Ammon's horn (tissue), 1 donor: ENCODE data around the gene TRIM43.
"Not testable (repeated sequence)": the region's sequence is repeated elsewhere in the genome, so short reads cannot be mapped to it uniquely, and the experiment has no call there.

ENCODE experiments used
- DNase-seq: peaks from one replicate; pipeline ENCODE4 v3.0.0-alpha.2; 2016; ENCODE audit warnings: low spot score

TRIM43 gene

DNA sequence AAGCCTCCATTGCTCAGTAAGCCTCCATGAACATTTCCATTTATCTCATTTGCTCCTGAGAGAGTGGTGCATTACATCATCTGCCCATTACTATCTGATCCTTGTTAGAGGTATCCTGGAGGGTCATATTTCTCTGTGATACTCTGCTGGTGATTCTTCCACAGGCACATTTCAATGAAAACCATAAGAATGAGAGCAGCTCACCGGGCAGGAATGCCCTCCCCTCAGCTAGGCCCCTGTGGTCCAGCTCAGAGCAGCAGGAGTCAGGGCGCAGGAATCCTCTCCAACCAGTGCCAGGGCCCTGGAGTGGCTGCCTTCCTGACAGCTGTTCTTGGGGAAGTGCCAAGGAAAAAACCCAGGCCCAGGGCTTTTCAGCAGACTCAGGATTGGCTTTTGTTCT lies 50.0 kb downstream of the TRIM43 start:
- not testable (repeated sequence) for DNase-seq

DNA sequence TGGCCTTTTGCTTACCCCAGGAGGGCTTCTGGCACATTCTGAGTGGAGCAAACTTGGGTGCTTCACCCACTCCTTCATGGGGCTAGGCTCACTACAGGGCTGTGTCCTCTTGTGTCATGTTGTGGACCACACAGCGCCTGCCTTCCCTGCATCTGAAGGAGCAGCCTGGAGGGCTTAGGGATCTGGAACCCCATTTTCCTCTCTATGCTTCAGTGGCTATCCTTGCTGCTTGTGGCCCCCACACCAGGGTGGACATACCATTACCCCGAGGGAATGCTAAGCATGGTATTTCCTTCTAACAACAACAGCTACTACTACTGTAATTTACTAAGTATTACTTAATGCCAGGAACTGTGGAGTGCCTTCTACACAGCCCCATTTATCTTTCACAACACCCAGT lies 50.6 kb downstream of the TRIM43 start:
- not testable (repeated sequence) for DNase-seq

DNA sequence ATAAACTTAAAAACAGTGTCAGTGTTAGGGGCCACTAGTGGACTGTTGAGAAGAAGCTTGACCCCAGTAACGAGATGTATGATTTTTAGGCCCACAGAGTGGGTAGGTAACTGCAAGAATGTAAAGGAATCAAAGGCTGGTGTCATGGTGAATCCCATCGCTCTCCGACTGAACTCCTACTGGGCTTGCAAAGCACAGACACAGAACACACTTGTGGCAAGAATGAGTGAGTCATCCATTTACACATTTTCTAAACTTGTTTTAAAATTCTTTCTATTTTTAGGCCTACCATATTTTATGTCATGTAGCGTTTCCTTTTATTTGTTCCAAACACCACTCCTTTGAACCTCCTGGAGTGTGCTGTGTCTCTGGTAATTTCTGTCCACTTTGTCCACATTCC lies 51.1 kb downstream of the TRIM43 start:
- not testable (repeated sequence) for DNase-seq

DNA sequence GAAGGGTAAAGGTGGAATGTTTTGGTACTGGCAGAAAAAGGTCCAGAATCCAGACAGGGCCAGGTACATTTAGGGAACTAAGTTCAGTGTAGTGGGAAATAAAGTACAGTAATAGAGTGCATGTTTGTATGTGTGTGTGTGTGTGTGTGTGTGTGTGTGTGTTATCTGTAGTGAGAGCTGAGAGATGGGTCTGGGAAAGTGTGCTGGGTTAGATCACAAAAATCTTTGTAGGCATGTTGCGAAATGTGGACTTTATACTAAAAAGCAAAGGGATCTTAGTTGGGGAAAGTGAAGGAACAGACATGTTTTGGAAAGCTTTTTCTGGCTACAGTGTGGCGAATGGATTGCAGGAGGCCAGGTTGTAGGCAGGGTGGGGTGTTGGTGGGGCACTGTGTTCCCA lies 53.5 kb downstream of the TRIM43 start:
- not testable (repeated sequence) for DNase-seq

DNA sequence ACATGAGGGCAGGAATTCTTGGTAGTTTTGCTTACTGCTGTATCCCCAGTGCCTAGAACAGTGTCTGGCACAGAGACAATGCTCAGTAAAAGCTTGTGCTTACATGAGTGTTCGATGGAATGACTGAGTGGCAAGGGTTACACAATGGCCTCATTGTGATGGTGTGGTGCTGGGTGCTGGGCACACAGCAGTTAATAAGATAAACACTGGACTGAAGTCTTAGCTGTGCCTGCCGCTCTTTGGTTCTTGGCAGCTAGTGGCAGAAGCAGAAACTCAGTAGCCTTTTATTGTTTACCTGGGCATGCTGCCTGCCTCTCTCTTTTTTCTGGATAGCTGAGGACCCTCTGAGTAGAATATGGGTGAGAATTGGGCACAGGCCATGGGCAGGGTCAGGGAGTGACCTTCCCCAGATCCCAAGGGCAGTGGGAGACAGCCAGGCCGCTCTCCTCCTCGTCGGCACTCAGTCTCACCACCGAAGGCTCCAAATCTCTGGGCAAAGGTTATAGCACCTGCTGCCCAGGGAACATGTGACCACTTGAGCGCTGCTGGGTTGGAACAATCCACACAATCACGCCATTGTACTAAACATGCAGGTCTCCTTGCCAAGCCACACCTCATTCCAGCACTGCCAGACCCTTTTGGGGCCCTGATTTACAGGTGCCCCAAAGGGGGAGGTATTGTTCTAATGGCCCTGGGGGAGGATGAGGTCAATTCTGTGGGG lies 54.6 kb downstream of the TRIM43 start:
- not testable (repeated sequence) for DNase-seq

DNA sequence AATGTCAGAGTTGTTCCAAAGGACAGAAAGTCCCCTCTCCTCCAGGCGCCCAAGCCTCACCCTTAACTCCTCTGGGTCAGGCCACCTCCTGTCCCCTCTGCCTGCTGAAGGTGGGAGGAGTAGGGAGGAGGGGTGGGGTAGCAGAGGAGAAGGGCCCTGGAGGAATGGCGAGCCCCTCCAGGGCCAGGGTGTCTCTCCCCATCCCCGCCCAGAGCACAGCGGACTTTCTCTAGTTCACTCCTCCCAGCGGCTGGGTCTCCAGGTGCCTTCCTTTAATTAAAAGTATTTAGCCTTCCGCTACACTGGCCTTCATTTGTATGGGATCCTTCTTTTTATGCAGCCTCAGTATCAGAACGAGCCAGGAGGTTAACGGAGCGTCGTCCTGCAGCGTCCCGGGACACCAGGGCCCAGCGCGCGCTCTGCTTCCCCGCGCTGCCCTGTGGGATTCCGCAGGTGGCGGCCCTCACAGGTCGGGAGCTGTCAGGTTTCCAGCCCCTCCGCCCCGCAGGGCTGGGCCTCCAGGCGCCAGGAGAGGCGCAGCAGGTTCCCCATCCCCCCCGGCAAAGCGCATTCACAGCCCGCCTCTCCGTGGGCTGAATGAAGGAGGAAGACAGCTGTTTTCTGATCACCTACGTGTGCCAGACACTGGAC lies 57.2 kb downstream of the TRIM43 start:
- DNase-seq: not testable (repeated sequence)
